ENCODE measurements around the gene DHDH.
"Not testable (repeated sequence)": the region's sequence is repeated elsewhere in the genome, so short reads cannot be mapped to it uniquely, and the experiment has no call there.

Gene DHDH

GRCh38 chr19:48933382-48933932 is at the start of gene DHDH:
Gene DHDH, plus strand, starts transcription at chr19:48933699. Its CDS starts 23 bp downstream, at chr19:48933722.
- peak; percentile 49 to 67 for DNase-seq (ENCODE audit: low read depth in 2 of 2)

- no peak for DNase-seq (ENCODE audit: low read depth in 2 of 2)
Observed at GRCh38 chr19:48883726-48884125, 49.8 kb upstream of the DHDH start.

GRCh38 chr19:48887861-48888612 is 45.5 kb upstream of the DHDH start:
- no peak for DNase-seq (ENCODE audit: low read depth in 2 of 2)

DNA sequence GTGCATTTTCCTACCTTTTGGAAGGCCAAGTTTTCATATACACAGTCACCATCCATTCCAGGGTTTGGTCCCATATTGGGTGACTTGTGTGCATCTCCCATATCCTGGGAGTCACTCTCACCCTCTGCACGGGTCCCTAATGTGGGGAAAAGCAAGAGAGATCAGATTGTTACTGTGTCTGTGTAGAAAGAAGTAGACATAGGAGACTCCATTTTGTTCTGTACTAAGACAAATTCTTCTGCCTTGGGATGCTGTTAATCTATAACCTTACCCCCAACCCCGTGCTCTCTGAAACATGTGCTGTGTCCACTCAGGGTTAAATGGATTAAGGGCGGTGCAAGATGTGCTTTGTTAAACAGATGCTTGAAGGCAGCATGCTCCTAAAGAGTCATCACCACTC is 44.0 kb upstream of the DHDH start:
- not testable (repeated sequence) for DNase-seq (ENCODE audit: low read depth in 2 of 2)

GRCh38 chr19:48890551-48890950 is 42.9 kb upstream of the DHDH start:
- DNase-seq (ENCODE audit: low read depth in 2 of 2) = no peak

DNA sequence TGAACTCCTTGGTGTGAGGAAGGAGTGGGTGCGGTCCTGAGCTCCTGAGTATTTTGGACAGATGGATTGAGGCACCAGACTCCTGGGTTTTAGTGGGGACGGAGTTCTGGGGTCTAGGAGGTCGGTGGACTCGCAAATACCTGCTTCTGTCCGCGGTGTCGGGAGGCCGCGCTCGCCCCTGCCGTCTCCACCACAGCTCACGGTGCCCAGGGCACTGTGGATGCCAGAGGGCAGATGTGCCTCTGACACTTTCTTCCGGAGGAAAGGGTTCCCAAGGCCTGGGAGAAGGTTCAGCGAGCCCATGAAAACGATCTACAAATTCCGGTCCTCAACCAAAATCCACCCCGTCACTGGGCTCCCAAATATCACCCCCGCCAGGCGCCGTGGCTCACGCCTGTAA is 38.3 kb upstream of the DHDH start:
- DNase-seq (ENCODE audit: low read depth in 2 of 2) = no peak

- peak in 1 of 2 donors; percentile 37 for DNase-seq (ENCODE audit: low read depth in 2 of 2)
Observed at GRCh38 chr19:48896191-48896720, 37.2 kb upstream of the DHDH start.

- DNase-seq (ENCODE audit: low read depth in 2 of 2) = no peak
Observed at GRCh38 chr19:48897181-48897580, 36.3 kb upstream of the DHDH start.

- not testable (repeated sequence) for DNase-seq (ENCODE audit: low read depth in 2 of 2)
Observed at GRCh38 chr19:48899386-48899749, 34.1 kb upstream of the DHDH start.

DNA sequence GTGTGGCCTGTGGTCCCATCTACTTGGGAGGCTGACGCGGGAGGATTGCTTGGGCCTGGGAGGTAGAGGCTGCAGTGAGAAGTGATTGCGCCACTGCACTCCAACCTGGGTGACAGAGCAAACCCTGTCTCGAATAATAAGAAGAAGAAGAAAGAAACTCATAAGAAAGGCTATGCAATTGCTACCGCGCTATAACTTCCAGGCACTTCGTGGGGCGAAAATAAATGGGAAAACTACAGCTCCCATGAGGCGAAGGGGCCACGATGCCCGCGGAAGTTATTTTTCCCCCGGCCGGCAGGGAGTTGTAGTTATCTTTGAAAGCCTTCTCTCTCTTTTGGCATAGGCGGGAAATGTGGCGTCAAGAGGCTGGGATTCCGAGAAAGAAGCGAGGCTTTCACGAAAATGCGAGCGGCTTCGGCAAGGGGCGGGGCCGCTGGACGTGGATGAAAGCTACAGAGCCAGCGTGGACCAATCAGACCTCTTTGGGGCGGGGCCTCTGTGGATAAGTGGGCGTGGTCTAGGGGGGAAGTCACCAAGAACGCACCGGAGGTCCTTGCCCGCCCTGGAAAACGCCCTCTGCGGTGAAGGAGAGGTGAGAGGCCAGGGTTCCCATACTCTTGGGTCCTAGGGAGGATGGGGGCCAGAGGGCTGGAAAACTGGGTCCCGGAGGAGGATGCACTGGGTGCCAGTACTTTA is 33.6 kb upstream of the DHDH start, which contains the start of gene NUCB1:
TSS of gene NUCB1 (plus strand) at position 532 of the 696 bp plus-strand sequence. CDS start 485 bp downstream, outside the sequence.
- DNase-seq (ENCODE audit: low read depth in 2 of 2) = peak; percentile 99 to 100

DNA sequence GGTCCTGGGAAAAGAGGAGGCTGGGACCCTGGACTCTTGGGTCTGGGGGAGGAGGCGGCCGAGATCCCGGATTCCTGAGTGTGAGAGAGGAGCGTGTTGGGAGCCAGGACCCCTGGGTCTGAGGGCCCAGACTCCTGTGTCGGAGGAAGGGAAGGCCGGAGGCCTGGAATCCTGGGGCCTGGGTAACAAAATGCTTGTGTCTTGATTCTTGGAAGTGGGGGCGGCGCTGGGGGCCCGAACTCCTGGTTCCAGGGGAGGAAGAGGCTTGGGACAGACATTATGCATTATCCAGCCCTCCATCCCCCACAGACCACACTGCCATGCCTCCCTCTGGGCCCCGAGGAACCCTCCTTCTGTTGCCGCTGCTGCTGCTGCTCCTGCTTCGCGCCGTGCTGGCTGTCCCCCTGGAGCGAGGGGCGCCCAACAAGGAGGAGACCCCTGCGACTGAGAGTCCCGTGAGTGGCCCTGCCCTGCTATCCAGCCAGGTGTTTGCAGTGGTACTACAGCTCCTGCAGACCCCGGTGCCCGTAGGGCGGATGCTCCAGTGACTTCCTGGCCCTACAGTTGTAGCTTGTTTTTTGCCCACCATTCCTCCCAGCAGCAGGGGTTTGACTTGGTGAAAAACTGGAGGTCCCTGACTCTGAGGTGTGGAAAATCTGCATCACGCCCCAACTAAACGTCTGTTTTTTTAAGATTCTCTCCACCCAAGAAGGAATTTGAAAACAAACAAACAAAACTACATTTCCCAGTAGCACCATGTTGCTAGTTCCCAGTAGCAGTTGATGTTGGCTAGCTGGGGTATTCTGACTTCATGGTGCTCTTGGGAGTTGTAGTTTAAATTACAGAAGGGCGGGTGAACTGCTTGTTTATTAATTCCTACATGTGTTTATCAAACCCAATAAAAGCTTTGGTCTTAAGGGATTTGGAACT is 32.8 kb upstream of the DHDH start:
- DNase-seq (ENCODE audit: low read depth in 2 of 2) = no peak

DNA sequence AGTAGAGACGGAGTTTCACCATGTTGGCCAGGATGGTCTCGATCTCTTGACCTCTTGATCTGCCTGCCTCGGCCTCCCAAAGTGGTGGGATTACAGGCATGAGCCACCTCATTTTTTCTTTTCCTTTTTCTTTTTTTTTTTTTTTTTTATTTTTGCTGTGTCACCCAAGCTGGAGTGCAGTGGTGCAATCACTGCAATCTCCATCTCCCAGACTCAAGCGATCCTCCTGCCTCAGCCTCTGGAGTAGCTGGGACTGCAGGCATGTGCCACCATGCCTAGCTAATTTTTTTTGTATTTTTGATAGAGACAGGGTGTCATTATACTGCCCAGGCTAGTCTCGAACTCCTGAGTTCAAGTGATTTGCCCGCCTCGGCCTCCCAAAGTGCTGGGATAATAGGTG is 31.2 kb upstream of the DHDH start:
- DNase-seq (ENCODE audit: low read depth in 2 of 2) = not testable (repeated sequence)

- not testable (repeated sequence) for DNase-seq (ENCODE audit: low read depth in 2 of 2)
Observed at GRCh38 chr19:48903788-48904187, 29.7 kb upstream of the DHDH start.

GRCh38 chr19:48905664-48906063 is 27.8 kb upstream of the DHDH start:
- DNase-seq (ENCODE audit: low read depth in 2 of 2) = no peak

DNA sequence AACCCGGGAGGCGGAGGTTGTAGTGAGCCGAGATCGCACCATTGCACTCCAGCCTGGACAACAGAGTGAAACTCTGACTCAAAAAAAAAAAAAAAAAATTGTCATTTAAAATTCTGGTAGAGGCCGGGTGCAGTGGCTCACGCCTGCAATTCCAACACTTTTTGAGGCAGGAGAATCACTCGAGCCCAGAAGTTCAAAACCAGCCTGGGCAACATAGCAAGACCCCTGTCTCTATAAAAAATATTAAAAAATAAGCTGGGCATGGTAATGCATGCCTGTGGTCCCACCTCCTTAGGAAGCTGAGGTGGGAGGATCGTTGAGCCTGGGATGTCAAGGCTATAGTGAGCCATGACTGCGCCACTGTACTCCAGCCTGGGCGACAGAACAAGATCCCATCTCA is 27.2 kb upstream of the DHDH start:
- DNase-seq (ENCODE audit: low read depth in 2 of 2) = no peak

- DNase-seq (ENCODE audit: low read depth in 2 of 2) = no peak
Observed at GRCh38 chr19:48907671-48908070, 25.8 kb upstream of the DHDH start.

GRCh38 chr19:48909424-48910077 is 23.9 kb upstream of the DHDH start:
- not testable (repeated sequence) for DNase-seq (ENCODE audit: low read depth in 2 of 2)

- no peak for DNase-seq (ENCODE audit: low read depth in 2 of 2)
Observed at GRCh38 chr19:48910803-48911202, 22.7 kb upstream of the DHDH start.

DNA sequence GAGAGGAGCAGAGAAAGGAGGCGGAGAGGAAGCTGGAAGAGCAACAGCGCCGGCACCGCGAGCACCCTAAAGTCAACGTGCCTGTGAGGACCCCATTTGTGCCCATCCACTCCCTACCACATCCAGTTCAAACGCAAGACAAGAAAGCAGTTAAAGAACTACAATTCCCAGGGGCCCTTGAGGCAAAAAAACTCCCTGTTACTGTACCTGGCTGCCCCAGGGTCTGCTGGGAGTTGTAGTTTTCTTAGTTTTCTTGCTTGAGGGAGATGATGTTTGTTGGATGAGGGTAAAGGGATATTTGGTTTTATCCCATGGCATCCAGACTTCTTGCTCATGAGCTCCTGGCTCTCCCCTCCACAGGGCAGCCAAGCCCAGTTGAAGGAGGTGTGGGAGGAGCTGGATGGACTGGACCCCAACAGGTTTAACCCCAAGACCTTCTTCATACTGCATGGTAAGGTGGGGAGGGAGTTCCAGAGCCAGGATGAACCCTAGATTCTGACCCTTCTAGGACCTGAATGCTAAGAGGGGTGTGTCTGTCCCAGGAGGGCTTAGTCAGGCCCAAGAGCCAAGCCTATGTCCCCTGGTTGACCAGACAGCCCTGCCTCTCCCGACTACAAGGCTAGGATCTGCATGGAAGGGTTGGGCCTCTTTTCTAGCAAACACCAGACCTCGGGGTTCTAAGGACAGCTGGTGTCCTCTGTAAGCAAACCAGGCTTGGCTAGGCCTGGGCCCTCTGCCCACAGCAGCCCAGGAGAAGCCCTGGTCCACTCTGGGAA is 20.2 kb upstream of the DHDH start:
- no peak for DNase-seq (ENCODE audit: low read depth in 2 of 2)

DNA sequence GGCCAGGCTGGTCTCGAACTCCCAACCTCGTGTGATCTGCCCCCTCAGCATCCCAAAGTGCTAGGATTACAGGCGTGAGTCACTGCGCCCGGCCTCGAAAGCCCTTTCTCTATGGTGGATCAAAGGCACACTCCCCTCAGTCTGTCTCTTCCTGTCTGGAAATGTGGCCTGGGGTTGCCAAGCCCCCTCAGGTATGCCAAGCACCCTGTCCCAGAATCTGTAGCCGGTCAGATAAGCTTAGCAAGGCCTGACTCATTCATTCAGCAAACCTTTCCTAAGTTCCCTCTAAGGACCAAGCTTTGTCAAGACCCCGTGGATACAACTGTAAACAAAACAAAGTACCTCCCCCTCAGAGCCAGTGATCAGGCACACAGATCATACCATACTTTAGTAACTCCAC is 19.3 kb upstream of the DHDH start:
- DNase-seq (ENCODE audit: low read depth in 2 of 2) = no peak
